Activated CD8-positive, alpha-beta memory T cell treated with anti-CD3 and anti-CD28 coated beads for 24 hours (primary cell): Measurements from ENCODE around the gene AKAP1.

Source experiments
- DNase-seq: peaks from one replicate; pipeline ENCODE4 v3.0.0-alpha.2; 2020

Gene AKAP1

DNA sequence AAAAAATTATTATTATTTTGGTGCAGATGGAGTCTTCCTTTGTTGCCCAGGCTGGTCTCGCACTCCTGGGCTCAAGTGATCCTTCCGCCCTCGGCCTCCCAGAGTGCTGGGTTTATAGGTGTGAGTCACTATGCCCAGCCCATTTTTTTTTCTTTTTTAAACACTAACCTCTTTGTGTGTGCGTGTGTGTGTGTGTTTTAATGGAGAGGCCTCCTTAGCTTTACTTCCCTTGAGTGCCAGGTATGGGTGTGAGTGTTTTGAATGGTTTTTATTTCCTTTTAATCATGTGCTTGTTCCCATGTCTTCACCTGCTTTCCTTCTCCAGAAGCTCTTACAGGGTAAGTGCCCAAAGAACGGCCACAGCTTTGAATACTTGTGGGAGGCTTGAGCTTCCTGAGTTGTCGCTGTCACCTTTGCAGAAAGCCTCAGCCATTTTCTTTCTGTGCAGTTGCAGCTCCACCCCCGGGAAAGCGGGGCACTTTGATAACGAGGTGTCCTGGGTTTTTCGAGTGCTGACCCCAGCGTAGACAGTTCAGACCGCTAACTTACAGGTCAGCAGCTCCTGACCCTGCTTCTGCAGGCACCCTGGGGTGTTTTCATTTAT lies 22.6 kb downstream of the AKAP1 start:
- no peak for DNase-seq

DNA sequence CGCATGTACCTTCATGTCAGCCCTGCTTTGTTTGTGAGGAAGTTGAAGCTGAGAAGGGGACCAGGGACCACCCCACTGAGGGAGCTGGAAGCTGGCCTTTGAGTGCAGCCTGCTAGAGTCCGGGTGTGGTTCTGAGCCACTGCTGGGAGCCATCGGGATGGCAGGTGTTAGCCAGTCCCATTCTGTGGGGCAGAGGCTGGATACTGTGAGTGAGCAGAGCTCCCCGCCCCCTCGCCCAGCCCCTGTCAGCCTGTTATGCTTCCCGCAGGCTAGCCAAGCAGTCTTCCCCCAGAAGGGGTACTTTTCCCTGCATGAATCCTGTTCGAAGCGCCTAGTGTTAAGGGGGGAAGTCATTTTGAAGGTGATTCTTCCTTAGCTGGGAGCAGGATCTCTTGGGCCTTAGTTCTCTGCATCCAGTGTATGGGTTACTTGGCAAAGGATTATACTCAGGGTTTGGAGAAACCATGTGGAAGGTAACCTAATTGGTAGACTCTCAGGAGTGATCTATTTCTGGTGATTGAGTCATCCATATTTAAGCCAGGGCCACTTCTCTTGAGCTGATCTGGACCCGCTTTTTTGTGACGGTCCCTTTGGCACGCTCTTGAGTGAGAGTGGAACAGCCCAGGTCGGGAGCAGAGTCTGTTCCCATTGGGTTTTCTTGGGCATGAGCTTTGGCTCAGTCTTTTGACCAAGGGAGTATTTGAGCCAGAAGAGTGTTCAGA lies 23.8 kb downstream of the AKAP1 start:
- no peak for DNase-seq

DNA sequence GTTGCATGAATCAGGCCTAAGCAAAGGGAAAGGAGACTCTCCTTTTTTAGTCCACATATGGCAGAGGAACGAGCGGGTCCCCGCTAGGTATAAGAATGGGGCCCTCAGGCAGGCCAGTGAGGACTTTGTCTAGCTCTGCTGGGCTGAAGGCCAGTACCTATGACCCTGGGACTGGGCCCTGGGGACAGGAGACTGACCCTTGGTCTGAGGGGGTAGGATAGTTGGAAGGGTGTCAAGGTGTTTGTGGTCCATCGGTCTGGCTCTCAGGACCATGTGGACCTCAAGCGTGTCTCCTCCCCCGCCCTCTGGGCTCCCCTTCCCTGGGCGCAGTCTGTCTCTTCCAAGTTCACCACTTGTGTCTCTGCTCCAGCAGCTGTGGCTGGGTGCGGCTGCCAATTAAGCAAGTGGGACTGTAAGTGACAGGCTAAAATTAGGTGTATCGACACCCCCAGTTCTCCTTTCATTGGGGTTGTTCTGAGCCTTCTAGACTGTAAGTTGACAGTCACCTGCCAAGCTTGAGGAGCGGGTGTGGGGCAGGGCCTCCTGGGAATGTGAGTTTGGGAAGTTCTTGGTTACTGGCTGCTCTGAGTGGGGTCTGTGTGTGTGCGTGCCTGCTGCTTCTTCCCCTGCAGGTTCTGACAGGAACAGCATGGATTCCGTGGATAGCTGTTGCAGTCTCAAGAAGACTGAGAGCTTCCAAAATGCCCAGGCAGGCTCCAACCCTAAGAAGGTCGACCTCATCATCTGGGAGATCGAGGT lies 24.5 kb downstream of the AKAP1 start:
- DNase-seq, result no peak

- no peak for DNase-seq
These were observed 25.1 kb downstream of the AKAP1 start for GRCh38 chr17:57110152-57110542.

- DNase-seq, result no peak
These were observed 25.7 kb downstream of the AKAP1 start for GRCh38 chr17:57110579-57111325.

DNA sequence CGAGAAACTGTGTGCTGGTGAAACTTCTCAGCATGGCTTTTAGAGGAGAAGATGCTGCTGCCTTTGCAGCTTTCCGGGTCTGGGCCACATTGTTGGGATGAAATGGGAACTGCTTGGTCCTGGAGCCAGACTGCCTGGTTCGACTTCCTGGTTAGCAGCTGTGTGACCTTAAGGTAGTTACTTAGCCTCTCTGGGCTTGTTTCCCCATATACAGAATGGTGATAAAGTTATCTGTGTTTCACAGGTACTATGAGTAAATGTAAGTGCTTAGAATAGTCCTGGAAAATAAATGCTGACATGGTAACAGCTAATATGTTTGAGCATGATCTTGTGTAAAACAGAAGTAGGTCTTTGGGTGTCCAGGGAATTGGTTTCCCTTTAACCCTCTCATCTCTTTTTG lies 26.3 kb downstream of the AKAP1 start:
- no peak for DNase-seq

GRCh38 chr17:57113011-57113410 lies 28.0 kb downstream of the AKAP1 start:
- no peak for DNase-seq

- no peak for DNase-seq
These were observed 28.6 kb downstream of the AKAP1 start for GRCh38 chr17:57113656-57114055.

DNA sequence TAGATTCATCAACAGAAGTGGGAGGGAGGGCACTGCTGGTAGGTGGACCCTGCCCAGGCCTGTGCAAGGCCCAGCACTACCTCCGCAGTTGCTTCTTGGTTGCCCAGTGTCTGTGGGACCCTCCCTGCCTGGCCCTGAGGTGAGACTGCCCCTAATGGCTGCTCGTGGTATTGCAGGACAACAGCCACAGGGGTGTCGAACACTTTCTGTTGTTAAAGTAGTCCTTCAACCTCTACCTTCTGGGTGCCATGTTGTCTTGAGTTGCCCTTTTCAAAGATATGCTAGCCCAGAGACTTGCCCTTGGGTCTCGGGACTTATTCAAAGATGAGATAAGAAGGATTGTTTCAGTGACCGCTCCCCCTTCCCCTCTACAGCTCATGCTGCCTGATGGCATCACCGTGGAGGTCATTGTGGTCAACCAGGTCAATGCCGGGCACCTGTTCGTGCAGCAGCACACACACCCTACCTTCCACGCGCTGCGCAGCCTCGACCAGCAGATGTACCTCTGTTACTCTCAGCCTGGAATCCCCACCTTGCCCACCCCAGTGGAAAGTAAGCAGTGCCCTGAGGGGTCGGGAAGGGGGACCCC lies 29.1 kb downstream of the AKAP1 start:
- peak; percentile 89 for DNase-seq

GRCh38 chr17:57115377-57115776 lies 30.3 kb downstream of the AKAP1 start:
- no peak for DNase-seq

GRCh38 chr17:57115916-57116315 lies 30.9 kb downstream of the AKAP1 start:
- no peak for DNase-seq

- DNase-seq, result no peak
These were observed 32.8 kb downstream of the AKAP1 start for GRCh38 chr17:57117798-57118197.

DNA sequence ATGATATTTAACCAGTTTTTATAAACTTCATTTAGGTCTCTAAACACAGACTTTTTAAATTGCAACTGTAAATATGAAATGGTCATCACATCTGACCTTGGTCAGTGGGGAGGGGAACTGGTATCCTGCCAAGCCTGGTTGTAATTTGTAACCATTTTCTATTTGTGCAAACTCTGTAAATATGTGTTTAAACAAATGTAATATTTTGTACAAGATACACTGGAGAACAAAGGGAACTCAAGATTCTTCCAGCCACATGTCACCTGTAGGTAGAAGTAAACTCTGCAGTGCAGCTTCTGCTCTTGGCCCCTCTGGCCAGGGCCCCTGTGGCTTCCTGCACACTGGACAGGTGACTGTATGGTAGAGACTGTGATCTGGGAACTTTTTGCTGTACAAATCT lies 35.8 kb downstream of the AKAP1 start:
- no peak for DNase-seq

DNA sequence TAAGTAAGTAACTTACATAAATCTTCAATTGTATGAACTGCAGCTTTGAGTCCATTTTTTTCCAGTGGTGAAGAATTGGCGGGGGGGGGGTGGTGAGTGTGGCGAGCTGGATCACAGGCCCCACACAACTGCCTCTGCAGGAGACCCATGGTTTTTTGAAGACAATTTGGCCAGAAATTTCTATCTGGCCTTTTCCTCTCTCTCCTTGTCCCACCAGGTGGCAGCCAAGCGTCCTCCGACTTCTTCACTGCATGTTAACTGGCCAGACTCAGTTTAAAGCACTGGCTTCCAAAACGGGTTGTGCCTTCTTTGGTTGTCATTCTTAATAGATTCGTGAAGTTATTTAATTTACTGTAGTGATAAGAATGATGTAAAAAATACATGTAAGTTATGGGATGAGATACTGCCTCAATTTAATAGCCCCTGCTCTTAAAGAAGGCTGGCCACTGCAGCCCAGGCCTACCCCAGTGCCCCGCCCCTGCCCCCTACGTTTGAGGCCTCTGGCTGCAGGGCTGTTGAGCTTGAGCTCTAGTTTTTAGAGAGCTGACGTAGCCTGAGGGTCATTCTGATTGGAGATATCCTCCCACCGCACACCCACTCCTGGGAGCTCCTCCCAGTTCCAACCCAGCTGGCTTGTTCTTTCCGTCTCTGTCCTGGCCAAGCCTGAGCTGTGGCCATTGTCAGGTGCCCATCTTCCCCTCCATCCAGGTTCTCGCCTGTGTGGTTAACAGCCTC lies 36.4 kb downstream of the AKAP1 start:
- DNase-seq, result no peak

DNA sequence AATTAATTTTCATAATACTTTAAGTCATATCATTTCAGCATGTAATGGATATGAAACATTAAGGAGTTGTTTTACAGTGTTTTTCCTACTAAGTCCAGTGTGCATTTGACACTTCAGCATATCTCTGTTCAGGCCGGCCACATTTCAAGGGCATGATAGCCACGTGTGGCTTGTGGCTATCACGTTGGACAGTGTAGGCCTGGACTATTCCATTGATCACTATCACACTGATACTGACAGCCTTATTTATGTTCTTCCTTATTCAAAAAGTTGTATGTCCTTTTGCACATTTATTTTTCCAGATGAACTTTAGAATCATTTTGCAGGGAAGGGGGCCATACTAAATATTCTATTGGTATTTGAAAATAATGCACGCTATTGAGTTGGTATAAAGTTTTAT lies 39.0 kb downstream of the AKAP1 start:
- DNase-seq, result no peak

DNA sequence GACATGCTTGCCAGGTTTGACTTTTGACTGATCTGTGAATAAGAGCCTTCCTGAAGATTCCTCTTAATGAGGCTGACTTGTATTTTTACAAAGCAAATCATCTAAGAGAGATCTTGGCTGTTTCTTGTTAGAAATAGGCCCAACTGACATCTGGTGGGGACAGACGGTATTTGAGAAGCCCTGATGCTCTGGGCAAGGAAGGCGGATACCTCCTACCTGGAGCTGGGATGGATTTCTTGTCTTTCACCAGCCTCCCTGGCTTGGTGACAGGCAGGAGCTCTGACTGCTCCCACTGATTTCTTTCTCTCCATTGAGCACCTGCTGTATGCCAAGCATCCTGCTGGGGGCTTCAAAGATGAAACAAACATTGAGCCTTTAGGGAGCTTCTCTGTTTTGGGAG lies 40.4 kb downstream of the AKAP1 start:
- no peak for DNase-seq

DNA sequence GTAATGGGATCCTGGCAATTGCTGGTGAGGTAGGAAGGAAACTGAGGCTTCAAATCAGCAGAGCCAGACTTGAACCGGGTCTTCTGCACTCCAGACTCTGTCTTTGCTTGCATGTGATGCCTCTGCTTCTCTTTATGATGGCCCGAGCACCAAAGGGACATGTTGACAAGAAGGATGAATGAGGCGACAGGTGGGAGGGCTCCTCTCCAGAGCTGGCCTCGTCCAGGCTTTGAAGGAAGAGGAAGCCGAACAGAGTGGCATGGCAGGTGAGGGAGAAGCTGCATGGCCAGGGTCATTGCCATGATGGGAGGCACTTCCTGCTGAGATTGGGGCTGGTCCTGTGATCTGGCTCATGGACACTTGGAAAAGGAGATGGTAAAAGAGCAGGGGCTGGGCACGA lies 40.8 kb downstream of the AKAP1 start:
- DNase-seq, result no peak

DNA sequence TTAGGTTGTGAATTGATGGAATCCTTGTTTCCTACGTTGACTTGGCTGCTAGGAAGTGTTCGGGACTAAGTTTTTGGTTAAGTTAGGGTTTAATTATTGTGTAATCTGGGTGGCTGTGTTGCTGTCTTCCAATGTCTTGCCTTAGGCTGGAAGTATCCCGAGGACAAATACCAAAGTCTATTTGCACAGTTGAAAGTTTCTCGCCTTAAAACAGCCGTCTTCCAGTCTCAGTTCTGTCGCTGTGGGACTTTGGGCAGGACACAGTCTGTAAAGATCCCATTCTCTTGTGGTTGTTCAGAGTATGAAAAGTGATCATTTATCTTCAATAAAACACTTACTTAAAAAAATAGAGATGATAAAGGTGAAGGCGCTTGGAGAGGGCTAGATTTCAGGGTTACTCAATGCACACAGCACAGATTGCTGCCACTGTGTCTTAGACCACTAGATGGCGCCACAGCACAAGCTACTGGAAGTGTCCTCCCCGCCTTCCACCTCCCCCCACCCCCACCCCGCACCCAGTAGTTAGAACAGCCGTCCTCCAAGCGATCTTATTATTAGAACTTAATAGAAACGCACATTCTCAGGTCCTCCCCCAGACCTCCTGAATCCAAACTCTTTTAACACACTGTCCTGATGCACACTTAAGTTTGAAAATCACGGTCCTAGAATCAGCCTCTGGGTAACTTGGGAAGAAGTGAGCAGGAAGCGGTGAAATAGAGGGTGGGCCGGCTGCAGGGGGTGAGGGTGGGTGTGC lies 45.8 kb downstream of the AKAP1 start:
- peak; percentile 90 for DNase-seq

- no peak for DNase-seq
These were observed 47.6 kb downstream of the AKAP1 start for GRCh38 chr17:57132663-57133062.

DNA sequence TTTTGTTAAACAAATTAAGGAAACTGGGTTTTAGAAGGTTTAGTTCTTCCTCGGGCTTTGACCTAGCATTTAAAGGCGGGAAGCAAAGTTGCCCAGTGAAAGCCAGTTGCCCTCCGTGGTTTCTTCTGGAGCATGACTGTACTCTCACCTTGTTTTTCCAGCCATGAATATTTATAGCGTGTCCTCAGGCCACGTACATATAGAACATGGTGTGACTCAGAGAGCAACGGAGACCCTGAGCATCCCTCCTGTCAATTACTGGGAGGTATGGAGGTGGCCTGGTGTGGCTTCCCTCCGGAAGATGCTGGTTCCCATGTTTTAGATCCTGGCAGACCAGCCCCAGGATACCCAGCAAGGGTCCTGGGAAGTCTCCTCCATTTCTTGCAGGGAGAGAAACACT lies 48.4 kb downstream of the AKAP1 start:
- no peak for DNase-seq

DNA sequence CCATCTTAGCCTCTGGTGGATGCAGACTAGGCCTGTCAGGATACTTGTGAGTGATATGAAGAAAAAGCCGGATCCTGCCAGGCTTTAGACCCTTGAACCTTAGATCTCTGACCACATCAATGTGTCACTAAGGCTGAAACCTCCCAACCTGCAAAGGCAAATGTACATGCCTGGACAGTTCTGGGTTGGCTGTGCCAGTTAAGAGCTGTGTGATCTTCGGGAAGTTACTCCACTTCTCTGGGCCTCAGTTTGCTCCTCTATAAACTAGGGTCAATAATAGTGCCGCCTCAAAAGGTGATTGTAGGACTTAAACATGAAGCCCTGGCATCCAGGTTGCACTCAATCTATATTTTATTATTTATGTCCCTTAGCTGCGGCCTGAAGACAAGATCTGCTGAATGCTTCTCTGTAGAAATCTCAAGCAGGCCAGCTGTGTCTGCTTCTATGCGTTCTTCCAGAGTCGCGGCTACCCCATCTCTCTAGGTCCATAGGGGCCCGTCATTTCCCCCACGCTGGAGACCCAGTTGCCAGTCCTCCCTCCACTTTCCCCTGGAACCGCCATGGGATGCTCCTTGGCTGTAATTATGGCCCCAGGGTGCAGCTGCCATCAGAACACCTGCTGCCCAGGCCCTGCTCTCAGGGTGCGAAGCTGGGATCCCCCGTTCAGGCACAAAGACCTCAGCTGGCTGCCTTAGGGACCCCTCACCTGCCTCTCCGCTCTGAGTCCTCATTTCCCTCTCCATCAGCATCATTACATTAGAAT lies 50.2 kb downstream of the AKAP1 start:
- DNase-seq, result no peak
